ENCODE measurements around the gene TTPAL. TPM values are rescaled to one million over a fixed set of nuclear protein-coding genes. Genes with fewer than 3 reads are reported as not detected.
"Not testable (repeated sequence)": the region's sequence is repeated elsewhere in the genome, so short reads cannot be mapped to it uniquely, and the experiment has no call there.

Gene TTPAL
- polyA plus RNA-seq, 1 donor from 2014 or later = 11.3 TPM

GRCh38 chr20:44472283-44472682 is 3.4 kb upstream of the TTPAL start:
- Mint-ChIP-seq H3K4me3 (peak overlapping the region in 1 of 4 donors; percentile 50), H3K4me1 (peaks cover 4 to 21% (median 20%) of the 10 kb centered on the region in 3 donors)
- not testable (repeated sequence) for H3K27ac Mint-ChIP-seq, H3K36me3 Mint-ChIP-seq, H3K27me3 Mint-ChIP-seq, H3K9me3 Mint-ChIP-seq

DNA sequence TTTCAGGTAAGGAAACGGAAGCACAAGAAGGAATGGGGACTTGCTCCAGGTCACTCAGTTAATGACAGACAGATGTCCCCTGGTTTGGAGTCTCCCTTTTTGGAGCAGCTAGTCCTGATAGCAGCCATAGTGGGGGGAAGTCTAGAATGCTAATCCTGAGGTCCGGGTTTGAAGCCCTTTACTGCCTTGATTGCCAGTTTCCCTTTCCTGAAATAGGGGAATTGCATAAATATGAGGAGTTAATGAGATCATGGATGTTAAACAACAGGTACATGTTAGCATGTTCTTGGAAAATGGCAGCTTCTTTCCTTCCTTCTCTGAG is 341 bp upstream of the TTPAL start:
- Mint-ChIP-seq H3K4me3 (peak overlapping the region; percentile 94 to 97 (median 96)), H3K36me3 (no peaks in the 10 kb centered on the region), H3K27ac (peak overlapping the region; percentile 95 to 97 (median 97)), H3K9me3 (no peaks in the 10 kb centered on the region), H3K4me1 (peaks cover 15 to 38% (median 29%) of the 10 kb centered on the region in 3 donors), H3K27me3 (peaks cover 3% of the 10 kb centered on the region)

DNA sequence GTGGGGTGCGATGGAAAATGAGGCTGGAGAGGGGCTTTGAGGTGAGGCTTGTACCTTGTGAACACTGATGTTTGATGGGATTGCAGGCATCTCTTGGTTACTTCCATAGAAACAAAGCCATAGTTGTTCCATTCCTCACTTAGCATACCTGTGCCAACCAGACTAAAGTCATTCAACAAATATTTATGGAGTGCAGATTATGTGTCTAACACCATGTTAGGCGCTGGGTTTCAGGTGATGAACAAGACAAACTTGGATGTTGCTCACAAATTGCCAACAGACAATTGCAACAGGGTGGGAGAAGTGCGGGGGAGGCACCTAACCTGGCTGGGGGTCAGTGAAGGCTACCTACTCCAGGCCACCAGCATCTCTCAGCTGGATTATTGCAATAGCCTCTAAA is 1.5 kb downstream of the TTPAL start:
- Mint-ChIP-seq H3K4me1 (peaks cover 15 to 44% (median 30%) of the 10 kb centered on the region in 3 donors), H3K27ac (peak overlapping the region in 1 of 3 donors; percentile 95), H3K9me3 (no peaks in the 10 kb centered on the region), H3K36me3 (no peaks in the 10 kb centered on the region), H3K27me3 (no peaks in the 10 kb centered on the region), H3K4me3 (peak overlapping the region in 1 of 4 donors; percentile 95)

- H3K36me3 Mint-ChIP-seq = no peaks in the 10 kb centered on the region
- H3K4me3 Mint-ChIP-seq = peak overlapping the region in 2 of 4 donors; percentile 5 to 52
- H3K27me3 Mint-ChIP-seq = no peaks in the 10 kb centered on the region
Observed at GRCh38 chr20:44478206-44478605, 2.5 kb downstream of the TTPAL start.

GRCh38 chr20:44479643-44480042 is 4.0 kb downstream of the TTPAL start:
- H3K9me3 Mint-ChIP-seq = no peaks in the 10 kb centered on the region
- H3K27me3 Mint-ChIP-seq = no peaks in the 10 kb centered on the region
- no peaks in the 10 kb centered on the region for H3K36me3 Mint-ChIP-seq
- peaks cover 15 to 44% (median 30%) of the 10 kb centered on the region in 3 donors for H3K4me1 Mint-ChIP-seq
- H3K4me3 Mint-ChIP-seq = peak overlapping the region in 1 of 4 donors; percentile 54
- H3K27ac Mint-ChIP-seq = no peak overlapping the region

More at GRCh38 chr20:44478206-44478605, 2.5 kb downstream of the TTPAL start:
- H3K27ac Mint-ChIP-seq = peak overlapping the region in 1 of 3 donors; percentile 25
- no peaks in the 10 kb centered on the region for H3K9me3 Mint-ChIP-seq
- peaks cover 15 to 44% (median 30%) of the 10 kb centered on the region in 3 donors for H3K4me1 Mint-ChIP-seq

GRCh38 chr20:44480097-44480496 is 4.4 kb downstream of the TTPAL start:
- peaks cover 14 to 42% (median 28%) of the 10 kb centered on the region in 3 donors for H3K4me1 Mint-ChIP-seq
- no peaks in the 10 kb centered on the region for H3K27me3 Mint-ChIP-seq
- H3K27ac Mint-ChIP-seq = peak overlapping the region in 1 of 3 donors; percentile 12
- no peaks in the 10 kb centered on the region for H3K9me3 Mint-ChIP-seq
- peak overlapping the region in 2 of 4 donors; percentile 39 to 48 for H3K4me3 Mint-ChIP-seq
- no peaks in the 10 kb centered on the region for H3K36me3 Mint-ChIP-seq

- no peaks in the 10 kb centered on the region for H3K36me3 Mint-ChIP-seq
- H3K4me1 Mint-ChIP-seq = peaks cover 11 to 27% (median 14%) of the 10 kb centered on the region in 3 donors
- H3K27me3 Mint-ChIP-seq = no peaks in the 10 kb centered on the region
- H3K9me3 Mint-ChIP-seq = no peaks in the 10 kb centered on the region
- H3K27ac Mint-ChIP-seq = peak overlapping the region in 1 of 3 donors; percentile 13
- H3K4me3 Mint-ChIP-seq = peak overlapping the region in 1 of 4 donors; percentile 39
Observed at GRCh38 chr20:44481719-44482416, 6.2 kb downstream of the TTPAL start.

GRCh38 chr20:44483112-44483511 is 7.4 kb downstream of the TTPAL start:
- Mint-ChIP-seq H3K27me3 (no peaks in the 10 kb centered on the region), H3K4me1 (peaks cover 9 to 21% (median 11%) of the 10 kb centered on the region in 3 donors), H3K27ac (no peak overlapping the region), H3K4me3 (no peak overlapping the region), H3K36me3 (no peaks in the 10 kb centered on the region), H3K9me3 (no peaks in the 10 kb centered on the region)

- peak overlapping the region in 1 of 3 donors; percentile 33 for H3K27ac Mint-ChIP-seq
Observed at GRCh38 chr20:44485078-44485829, 9.6 kb downstream of the TTPAL start.

GRCh38 chr20:44485830-44486198 is 10.1 kb downstream of the TTPAL start:
- no peak overlapping the region for H3K4me3 Mint-ChIP-seq
- H3K4me1 Mint-ChIP-seq = peaks cover 0 to 2% (median 1%) of the 10 kb centered on the region in 3 donors
- H3K27me3 Mint-ChIP-seq = no peaks in the 10 kb centered on the region
- no peaks in the 10 kb centered on the region for H3K9me3 Mint-ChIP-seq
- no peak overlapping the region for H3K27ac Mint-ChIP-seq
- no peaks in the 10 kb centered on the region for H3K36me3 Mint-ChIP-seq

More at GRCh38 chr20:44485078-44485829, 9.6 kb downstream of the TTPAL start:
- H3K27me3 Mint-ChIP-seq = no peaks in the 10 kb centered on the region
- no peak overlapping the region for H3K4me3 Mint-ChIP-seq
- H3K36me3 Mint-ChIP-seq = no peaks in the 10 kb centered on the region
- peaks cover 0 to 7% (median 2%) of the 10 kb centered on the region in 3 donors for H3K4me1 Mint-ChIP-seq
- H3K9me3 Mint-ChIP-seq = no peaks in the 10 kb centered on the region

DNA sequence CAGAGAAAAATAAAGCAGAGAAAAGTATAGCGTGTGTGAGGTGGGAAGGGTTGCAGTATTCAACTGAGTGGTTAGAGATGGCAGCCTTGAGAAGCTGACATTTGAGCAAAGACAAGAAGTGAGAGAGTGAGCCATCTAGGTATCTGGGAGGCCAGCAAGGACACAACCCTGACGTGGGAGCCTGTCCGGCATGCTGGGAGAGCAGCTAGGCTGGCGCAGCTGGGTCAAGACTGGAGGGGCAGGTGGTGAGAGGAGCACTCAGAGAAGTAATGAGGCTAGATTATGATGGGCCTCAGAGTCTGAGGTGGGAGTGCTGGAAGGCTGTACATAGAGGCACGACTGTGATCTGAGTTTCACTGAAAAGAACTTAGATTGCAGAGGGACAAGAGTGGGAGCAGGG is 12.9 kb downstream of the TTPAL start:
- no peaks in the 10 kb centered on the region for H3K27me3 Mint-ChIP-seq
- H3K36me3 Mint-ChIP-seq = no peaks in the 10 kb centered on the region
- H3K4me3 Mint-ChIP-seq = peak overlapping the region in 1 of 4 donors; percentile 2
- H3K4me1 Mint-ChIP-seq = peaks cover 0 to 8% (median 0%) of the 10 kb centered on the region in 3 donors
- no peaks in the 10 kb centered on the region for H3K9me3 Mint-ChIP-seq
- H3K27ac Mint-ChIP-seq = peak overlapping the region in 1 of 3 donors; percentile 1

GRCh38 chr20:44489223-44489622 is 13.5 kb downstream of the TTPAL start:
- Mint-ChIP-seq H3K36me3 (no peaks in the 10 kb centered on the region), H3K9me3 (no peaks in the 10 kb centered on the region), H3K27me3 (no peaks in the 10 kb centered on the region), H3K4me1 (peaks cover 0 to 8% (median 0%) of the 10 kb centered on the region in 3 donors), H3K4me3 (no peak overlapping the region), H3K27ac (peak overlapping the region in 1 of 3 donors; percentile 1)

DNA sequence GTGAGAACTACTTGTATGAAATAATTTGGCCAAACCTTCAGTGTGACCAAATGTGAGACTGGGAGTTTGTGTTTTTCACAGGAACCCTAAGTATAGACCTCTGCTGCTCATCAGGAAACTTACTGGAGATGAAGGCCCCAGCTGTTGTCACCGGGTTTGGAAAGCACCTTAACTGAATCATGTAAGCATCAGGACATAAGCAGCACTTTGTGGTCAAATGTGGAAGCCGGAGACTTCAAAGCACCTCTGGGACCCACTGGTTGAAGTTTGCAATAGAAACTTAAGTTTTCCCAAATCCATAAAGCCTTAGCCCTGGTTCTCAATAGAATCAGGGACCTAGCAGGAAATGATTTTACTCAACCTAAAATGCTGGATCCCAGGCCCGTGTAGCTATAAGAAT is 14.3 kb downstream of the TTPAL start:
- peak overlapping the region in 1 of 3 donors; percentile 47 for H3K27ac Mint-ChIP-seq
- H3K36me3 Mint-ChIP-seq = no peaks in the 10 kb centered on the region
- H3K4me3 Mint-ChIP-seq = no peak overlapping the region
- H3K4me1 Mint-ChIP-seq = peaks cover 0 to 8% (median 2%) of the 10 kb centered on the region in 3 donors
- H3K9me3 Mint-ChIP-seq = no peaks in the 10 kb centered on the region
- no peaks in the 10 kb centered on the region for H3K27me3 Mint-ChIP-seq

DNA sequence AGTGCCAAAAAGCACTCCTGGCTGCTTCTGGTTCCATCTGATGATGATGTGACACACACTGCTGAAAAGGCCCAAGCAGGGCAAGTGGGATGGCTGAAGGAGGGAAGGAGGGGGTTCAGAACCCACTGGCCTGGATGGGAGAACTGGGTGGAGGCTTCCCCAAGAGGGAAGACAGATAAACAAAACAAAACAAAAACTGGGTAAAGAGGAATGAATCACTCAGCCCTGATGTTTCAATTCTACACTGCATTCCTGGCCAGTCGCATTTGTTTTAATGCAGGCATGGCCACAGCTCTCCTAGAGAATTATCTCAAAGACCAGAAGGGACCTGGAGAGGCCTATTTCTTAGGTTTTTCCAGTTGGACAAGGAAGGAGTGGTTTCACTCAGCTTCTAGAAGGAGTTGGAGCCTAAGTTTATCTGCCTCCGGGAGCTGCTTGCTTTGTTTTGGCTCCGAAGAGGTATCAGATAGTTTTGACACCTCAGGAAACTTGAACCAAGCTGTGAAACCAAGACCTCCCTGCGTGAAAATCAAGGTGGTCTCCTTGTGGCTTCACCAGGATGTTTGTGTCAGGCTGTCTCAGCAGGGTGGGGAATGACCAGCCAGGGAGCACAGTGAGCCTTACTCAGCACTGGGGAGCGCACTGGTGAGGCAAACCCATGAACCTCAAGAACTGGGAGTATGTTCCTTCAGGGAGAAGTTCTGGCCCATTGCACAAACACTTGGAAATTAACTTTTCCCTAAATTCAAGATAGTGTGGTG is 16.1 kb downstream of the TTPAL start:
- Mint-ChIP-seq H3K36me3 (no peaks in the 10 kb centered on the region), H3K27me3 (no peaks in the 10 kb centered on the region), H3K4me3 (no peak overlapping the region), H3K9me3 (no peaks in the 10 kb centered on the region), H3K4me1 (peaks cover 0 to 9% (median 2%) of the 10 kb centered on the region in 3 donors), H3K27ac (peak overlapping the region in 1 of 3 donors; percentile 71)

GRCh38 chr20:44494266-44494665 is 18.6 kb downstream of the TTPAL start:
- H3K4me3 Mint-ChIP-seq = no peak overlapping the region
- no peaks in the 10 kb centered on the region for H3K27me3 Mint-ChIP-seq
- H3K4me1 Mint-ChIP-seq = peaks cover 4 to 17% (median 5%) of the 10 kb centered on the region in 3 donors
- H3K9me3 Mint-ChIP-seq = no peaks in the 10 kb centered on the region
- peak overlapping the region in 1 of 3 donors; percentile 39 for H3K27ac Mint-ChIP-seq
- peaks cover 1% of the 10 kb centered on the region for H3K36me3 Mint-ChIP-seq

Measured in IgD-negative memory B cell (primary cell).